ENCODE measurements around the gene CENPC. TPM values are rescaled to one million over a fixed set of nuclear protein-coding genes. Genes with fewer than 3 reads are reported as not detected.

The CENPC gene
- total RNA-seq, 4 donors from 2014 or later = 28.7 to 38.8 (median 34.8) TPM

DNA sequence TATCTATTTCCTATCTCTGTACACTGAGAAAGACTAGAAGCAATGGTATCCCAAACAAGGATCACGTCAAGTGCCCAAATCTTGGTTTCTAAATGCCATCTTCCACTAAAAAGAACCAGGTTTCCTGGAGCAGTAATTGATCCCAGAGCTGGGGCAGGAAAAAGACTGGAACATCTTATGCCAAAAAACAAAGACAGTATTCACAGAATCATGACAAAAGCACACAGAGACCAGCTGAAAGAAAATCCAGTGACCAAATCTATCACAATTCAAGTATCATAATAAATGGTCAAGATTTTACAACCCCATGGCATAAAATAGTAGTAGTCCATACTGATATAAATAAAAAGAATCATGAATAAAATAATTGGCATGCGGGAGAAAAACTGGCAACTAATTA is 44.9 kb downstream of the CENPC start:
- TF ChIP-seq, protein P1, sequence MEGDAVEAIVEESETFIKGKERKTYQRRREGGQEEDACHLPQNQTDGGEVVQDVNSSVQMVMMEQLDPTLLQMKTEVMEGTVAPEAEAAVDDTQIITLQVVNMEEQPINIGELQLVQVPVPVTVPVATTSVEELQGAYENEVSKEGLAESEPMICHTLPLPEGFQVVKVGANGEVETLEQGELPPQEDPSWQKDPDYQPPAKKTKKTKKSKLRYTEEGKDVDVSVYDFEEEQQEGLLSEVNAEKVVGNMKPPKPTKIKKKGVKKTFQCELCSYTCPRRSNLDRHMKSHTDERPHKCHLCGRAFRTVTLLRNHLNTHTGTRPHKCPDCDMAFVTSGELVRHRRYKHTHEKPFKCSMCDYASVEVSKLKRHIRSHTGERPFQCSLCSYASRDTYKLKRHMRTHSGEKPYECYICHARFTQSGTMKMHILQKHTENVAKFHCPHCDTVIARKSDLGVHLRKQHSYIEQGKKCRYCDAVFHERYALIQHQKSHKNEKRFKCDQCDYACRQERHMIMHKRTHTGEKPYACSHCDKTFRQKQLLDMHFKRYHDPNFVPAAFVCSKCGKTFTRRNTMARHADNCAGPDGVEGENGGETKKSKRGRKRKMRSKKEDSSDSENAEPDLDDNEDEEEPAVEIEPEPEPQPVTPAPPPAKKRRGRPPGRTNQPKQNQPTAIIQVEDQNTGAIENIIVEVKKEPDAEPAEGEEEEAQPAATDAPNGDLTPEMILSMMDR (IDR thresholded peaks at IDR 0.05; ENCODE audit: low read depth) = no peak

DNA sequence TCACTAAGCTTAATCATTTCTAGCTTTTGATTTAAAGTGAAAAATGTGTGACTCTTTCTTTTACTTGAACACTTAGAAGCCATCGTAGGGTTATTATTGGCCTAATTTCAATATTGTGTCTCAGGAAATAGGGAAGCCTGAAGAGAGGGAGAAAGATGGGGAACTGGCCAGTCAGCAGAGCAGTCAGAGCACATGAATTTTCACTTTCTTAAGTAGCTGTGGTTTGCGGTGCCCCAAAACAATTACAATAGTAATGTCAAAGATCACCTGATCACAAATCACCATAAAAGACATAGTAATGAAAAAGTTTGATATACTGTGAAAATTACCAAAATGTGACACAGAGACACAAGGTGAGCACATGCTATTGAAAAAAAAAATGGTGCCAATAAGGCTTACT is 45.5 kb downstream of the CENPC start:
- TF ChIP-seq, protein P1 (IDR thresholded peaks at IDR 0.05; ENCODE audit: low read depth) = no peak

DNA sequence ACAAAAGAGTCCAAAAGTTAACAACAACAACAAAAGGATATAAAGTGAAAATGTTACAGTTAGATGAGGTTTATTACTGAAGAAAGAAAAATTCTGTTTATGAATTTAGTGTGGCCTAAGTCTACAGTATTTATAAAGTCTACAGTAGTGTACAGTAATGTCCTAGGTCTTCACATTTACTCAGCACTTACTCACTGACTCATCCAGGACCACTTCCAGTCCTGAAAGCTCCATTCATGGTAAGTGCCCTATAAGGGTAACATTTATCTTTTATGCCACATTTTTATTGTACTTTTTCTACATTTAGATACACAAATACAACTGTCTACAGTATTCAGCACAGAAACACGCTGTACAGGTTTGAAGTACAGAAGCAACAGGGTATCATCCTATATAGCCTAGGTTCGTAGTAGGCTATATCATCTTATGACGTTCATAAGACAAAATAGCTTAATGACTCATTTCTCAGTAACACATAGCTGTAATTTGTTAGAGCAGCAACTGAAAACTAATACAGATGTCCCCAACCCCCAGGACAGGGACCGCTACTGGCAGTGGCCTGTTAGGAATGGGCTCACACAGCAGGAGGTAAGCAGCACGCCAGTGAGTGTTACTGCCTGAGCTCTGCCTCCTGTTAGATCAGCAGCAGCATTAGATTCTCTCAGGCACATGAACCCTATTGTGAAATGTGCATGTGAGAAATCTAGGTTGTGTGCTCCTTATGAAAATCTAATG is 61.3 kb downstream of the CENPC start:
- TF ChIP-seq, protein P1 (IDR thresholded peaks at IDR 0.05; ENCODE audit: low read depth) = no peak

DNA sequence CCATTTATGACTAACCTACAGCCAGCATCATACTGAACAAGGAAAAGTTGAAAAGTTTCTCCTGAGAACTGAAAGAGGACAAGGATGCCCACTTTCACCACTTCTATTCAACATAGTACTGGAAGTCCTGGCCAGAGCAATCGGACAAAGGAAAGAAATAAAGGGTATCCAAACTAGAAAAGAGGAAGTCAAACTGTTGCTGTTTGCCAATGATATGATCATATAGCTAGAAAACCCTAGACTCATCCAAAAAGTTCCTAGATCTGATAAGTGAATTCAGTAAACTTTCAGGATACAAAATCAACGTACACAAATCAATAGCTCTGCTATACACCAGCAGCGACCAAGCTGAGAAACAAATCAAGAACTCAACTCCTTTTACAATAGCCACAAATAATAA is 64.5 kb downstream of the CENPC start:
- TF ChIP-seq, protein P1 (IDR thresholded peaks at IDR 0.05; ENCODE audit: low read depth) = no peak

DNA sequence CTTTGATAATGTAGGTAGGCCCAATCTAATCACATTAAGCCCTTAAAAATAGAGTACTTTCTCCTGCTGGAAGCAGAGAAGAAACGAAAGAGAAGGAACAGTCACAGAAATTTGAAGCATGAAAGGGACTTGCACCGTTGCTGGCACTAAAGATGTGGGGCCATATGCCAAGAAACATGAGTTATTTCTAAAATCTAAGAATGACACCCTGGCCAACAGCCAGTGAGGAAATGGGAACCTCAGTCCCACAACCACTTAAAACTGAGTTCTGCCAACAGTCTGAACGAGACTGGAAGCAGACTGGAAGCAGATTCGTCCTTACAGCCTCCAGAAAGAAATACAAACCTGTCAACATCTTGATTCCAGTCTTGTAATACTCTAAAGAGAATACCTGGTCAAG is 70.1 kb downstream of the CENPC start:
- TF ChIP-seq, protein P1 (IDR thresholded peaks at IDR 0.05; ENCODE audit: low read depth) = no peak

DNA sequence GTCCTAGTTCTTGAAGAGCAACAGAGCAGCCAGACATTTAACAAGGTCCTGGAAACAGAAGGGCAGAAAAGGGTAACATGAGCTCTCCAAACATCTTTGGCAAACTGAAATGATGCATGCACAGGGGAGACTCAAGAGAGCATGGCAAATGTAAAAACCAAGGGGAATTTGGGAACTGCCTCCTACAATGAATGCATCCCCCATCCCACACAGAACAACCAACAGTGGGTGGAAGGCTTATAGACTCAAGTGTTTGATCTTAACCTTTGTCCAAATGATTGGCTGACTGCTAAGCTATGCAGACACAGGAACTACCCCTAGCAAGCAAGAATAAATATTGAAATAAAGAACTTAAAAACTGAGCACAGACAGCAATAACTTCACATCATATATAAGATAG is 74.4 kb downstream of the CENPC start:
- TF ChIP-seq, protein P1 (IDR thresholded peaks at IDR 0.05; ENCODE audit: low read depth) = no peak

DNA sequence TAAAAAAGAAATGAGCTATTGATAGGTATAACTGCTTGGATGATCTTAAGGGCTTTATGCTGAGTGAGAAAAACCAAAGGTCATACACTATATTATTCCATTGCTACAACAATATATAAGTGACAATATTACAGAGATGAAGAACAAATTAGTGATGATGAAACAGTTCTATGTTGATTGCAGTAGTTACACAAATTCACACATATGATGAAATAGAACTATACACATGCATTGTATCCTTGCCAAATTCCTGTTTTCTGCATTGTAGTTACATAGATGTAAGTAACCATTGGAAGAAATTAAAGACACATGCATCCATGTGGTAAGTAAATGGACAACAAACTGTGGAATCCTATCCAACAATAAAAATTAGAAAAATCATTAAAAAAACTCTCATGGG is 76.5 kb downstream of the CENPC start:
- TF ChIP-seq, protein P1 (IDR thresholded peaks at IDR 0.05; ENCODE audit: low read depth) = no peak
